Large intestine (tissue), 3 donors: ENCODE data around the gene APEX2. TPM values are rescaled to one million over a fixed set of nuclear protein-coding genes. Genes with fewer than 3 reads are reported as not detected.
"Not testable (repeated sequence)": the region's sequence is repeated elsewhere in the genome, so short reads cannot be mapped to it uniquely, and the experiment has no call there.

Experiments
- DNase-seq, 2 donors: peaks; one replicate each; pipeline versions ENCODE4 v3.0.0 to v3.0.0-alpha.2; 2013
- H3K27ac ChIP-seq: one replicate; pipeline ENCODE4 v1.5.1; 2013; ENCODE audit warnings: low read length
- H3K27me3 ChIP-seq: 2 replicates; pipeline ENCODE4 v1.6.1; 2013; ENCODE audit warnings: low read length; ENCODE audit not compliant: control insufficient read depth, insufficient read depth
- H3K36me3 ChIP-seq: 2 replicates; pipeline ENCODE4 v1.6.1; 2013; ENCODE audit warnings: low read length; ENCODE audit not compliant: control insufficient read depth, insufficient read depth
- H3K4me1 ChIP-seq: one replicate; pipeline ENCODE4 v1.6.1; 2013; ENCODE audit warnings: low read length; ENCODE audit not compliant: control insufficient read depth, insufficient read depth
- H3K4me3 ChIP-seq: one replicate; pipeline ENCODE4 v1.5.1; 2013; ENCODE audit warnings: low read length
- H3K9me3 ChIP-seq: one replicate; pipeline ENCODE4 v1.6.1; 2013; ENCODE audit warnings: mild to moderate bottlenecking, low read depth, low read length, moderate library complexity; ENCODE audit not compliant: control insufficient read depth
- WGBS: methylation state at CpG from one replicate; pipeline ENCODE4 v1.1.5; 2013; ENCODE audit warnings: low lambda C conversion rate; ENCODE audit not compliant: insufficient coverage; 5-methylcytosine and 5-hydroxymethylcytosine counted together
- polyA plus RNA-seq: library from polyadenylated mRNA; unstranded; fragments of 120-200 nt; gene quantifications from one replicate; pipeline ENCODE4 v1.2.1, GENCODE V29; 2013

APEX2 gene
- polyA plus RNA-seq, 1 donor = 14.6 TPM

DNA sequence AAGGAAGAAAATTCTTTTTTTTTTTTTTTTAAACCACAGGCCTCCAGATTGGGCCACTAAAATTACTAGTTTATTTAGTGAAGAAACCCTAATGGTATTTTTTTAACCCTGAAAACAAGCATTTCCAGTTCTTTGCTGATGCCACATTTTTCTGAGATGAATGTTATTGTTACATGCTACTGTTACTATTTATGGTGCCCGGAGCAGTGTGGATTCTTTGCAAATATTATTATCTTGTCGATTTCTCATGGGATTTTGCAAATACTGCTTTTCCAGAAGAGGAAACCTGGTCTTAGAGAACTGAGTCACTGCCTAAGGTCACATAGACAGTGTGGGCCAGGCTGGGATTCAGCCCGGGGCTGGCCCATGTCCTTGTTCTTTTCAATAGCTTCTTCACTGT is 39.3 kb downstream of the APEX2 start:
- Histone ChIP-seq H3K9me3 (no peaks in the 10 kb centered on the region), H3K27ac (no peak overlapping the region), H3K36me3 (no peaks in the 10 kb centered on the region), H3K4me1 (no peaks in the 10 kb centered on the region), H3K27me3 (no peaks in the 10 kb centered on the region), H3K4me3 (no peak overlapping the region)
- WGBS = no CpG with 5 or more reads among the region's 3 CpGs
- DNase-seq = no peak

DNA sequence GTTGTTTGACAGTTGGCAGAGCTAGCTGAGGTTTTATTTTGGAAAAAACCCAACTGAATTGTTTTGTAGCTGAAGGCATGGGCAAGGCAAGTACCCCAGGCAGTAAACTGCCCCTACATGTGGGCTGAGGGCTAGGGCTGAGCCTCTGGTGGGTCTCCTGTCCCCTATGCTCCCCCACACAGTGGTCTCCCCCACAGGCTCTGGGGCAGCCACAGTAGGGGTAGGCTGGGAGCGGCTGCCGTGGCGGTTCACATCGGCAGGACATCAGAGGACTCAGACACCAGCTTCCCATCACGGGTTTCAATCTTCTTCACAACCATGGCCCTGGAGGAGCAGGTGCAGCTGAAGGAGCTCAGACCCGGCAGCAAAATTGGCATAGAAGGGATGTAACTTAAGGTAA is 41.4 kb downstream of the APEX2 start:
- WGBS = no CpG with 5 or more reads among the region's 6 CpGs

GRCh38 chrX:55050599-55050998 is 50.4 kb downstream of the APEX2 start:
- not testable (repeated sequence) for H3K36me3 ChIP-seq, H3K4me3 ChIP-seq, H3K27me3 ChIP-seq, DNase-seq, H3K27ac ChIP-seq, H3K4me1 ChIP-seq, H3K9me3 ChIP-seq
- no CpG with 5 or more reads among the region's 2 CpGs for WGBS

More for the DNA sequence above, 41.4 kb downstream of the APEX2 start:
- Histone ChIP-seq H3K9me3 (no peaks in the 10 kb centered on the region), H3K4me1 (no peaks in the 10 kb centered on the region), H3K4me3 (no peak overlapping the region), H3K36me3 (no peaks in the 10 kb centered on the region), H3K27me3 (no peaks in the 10 kb centered on the region), H3K27ac (no peak overlapping the region)
- DNase-seq = no peak

DNA sequence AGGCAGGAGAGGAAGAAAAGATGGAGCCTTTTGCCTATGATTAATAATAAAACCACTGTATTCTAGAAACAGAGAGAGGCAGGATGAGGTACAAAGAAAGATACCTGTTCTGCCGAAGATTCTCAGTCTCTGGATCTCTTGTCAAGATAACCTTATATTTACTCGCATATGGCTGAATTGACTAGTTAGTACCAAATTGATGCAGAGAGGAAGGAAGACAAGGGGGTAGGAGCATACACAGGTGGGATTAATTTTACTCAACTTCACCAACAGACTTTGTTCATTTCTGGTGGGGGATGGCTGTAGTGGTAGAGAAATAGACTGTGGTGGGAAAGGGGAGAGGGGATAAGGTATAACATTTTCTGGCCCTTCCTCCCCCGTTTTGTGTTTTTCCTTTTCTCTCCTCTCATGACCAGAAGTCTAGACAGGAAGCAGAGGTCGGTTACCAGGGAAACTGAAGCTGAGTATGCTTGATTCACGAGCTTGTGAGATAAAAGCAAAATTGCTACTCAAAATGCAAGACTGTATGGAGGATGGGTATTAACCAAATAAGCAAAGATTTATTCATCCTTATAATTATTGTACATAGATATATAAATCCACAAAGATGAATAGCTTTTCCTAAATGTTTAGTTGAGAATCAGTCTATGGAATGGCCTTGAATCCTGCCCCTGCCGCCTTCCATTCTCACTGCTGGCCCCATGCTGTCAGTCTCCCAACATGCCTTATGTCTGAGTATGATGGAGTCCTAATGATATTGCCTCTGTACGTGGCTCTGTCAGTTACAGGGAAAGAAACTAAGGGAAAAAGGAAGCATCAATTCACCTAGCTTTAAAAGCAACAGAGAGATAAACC is 56.9 kb downstream of the APEX2 start:
- Histone ChIP-seq H3K27me3 (no peaks in the 10 kb centered on the region), H3K4me3 (no peak overlapping the region), H3K36me3 (no peaks in the 10 kb centered on the region), H3K9me3 (no peaks in the 10 kb centered on the region), H3K4me1 (no peaks in the 10 kb centered on the region), H3K27ac (no peak overlapping the region)
- WGBS = no CpG with 5 or more reads among the region's 7 CpGs
- DNase-seq = peak; percentile 2 to 3

DNA sequence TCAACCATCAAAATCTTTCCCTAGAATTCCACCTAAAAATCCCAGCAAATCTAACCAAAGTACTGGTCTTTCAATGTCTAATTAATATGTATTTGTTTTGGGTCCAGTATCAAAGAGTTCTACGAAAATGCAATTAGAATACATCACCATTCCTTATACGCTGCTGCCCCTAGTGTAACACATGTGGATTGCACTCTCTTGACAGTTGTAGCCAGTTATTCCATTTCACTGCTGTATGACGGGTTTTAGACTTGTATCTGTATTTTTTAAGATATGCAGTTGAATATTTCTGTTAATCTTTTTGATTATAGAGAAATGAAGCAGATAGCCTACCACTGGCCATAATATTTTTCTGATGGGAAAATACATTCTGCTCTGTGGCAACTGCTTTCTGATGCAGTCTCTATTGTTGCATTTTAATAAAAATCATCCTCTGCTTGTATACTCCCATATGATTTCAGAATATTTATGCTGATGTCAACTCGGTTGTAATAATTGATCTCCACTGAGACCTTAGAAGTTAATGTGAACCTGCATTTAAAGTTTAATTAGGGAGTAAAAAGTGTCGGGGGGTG is 57.6 kb downstream of the APEX2 start:
- DNase-seq = peak; percentile 1 to 13
- Histone ChIP-seq H3K4me1 (no peaks in the 10 kb centered on the region), H3K27me3 (no peaks in the 10 kb centered on the region), H3K9me3 (no peaks in the 10 kb centered on the region), H3K27ac (no peak overlapping the region), H3K36me3 (no peaks in the 10 kb centered on the region), H3K4me3 (no peak overlapping the region)
- 0% methylated on average over 1 of the region's 5 CpGs for WGBS

Other genes starting within 250 kb of the APEX2 start
- gene ITIH6, start 202.1 kb upstream of the APEX2 start, polyA plus RNA-seq = 0.04 TPM
- 322 TPM for gene MAGED2, start 192.6 kb upstream of the APEX2 start, polyA plus RNA-seq
- 33.0 TPM for gene TRO, start 79.5 kb upstream of the APEX2 start, polyA plus RNA-seq
- 0.63 TPM for gene PFKFB1, start 6.2 kb upstream of the APEX2 start, polyA plus RNA-seq
- 15.6 TPM for gene ALAS2, start 30.6 kb downstream of the APEX2 start, polyA plus RNA-seq
- 0.57 TPM for gene PAGE2B, start 74.7 kb downstream of the APEX2 start, polyA plus RNA-seq
- gene PAGE2, start 88.7 kb downstream of the APEX2 start, polyA plus RNA-seq = 0.15 TPM
- gene PAGE5, start 220.0 kb downstream of the APEX2 start, polyA plus RNA-seq = not detected